T47D (cell line): Measurements from ENCODE around the gene CDC42EP3.

Source experiments
- DNase-seq, 2 experiments: peaks; one replicate each; pipeline versions ENCODE4 v3.0.0 to v3.0.0-alpha.2; 2011 to 2012; ENCODE audit warnings: low read depth in 1 of 2, low spot score in 1 of 2
- JUND ChIP-seq: IDR thresholded peaks from 2 replicates; pipeline ENCODE4 v1.6.1; 2012; ENCODE audit warnings: low read depth
- in situ Hi-C: cut with HindIII; loops from 2 replicates; pipeline ENCODE4 v1.10.0; 2016; ENCODE audit warnings: low sequenced_read_pairs, low pct_unique_long_range_greater_than_20kb

The CDC42EP3 gene

DNA sequence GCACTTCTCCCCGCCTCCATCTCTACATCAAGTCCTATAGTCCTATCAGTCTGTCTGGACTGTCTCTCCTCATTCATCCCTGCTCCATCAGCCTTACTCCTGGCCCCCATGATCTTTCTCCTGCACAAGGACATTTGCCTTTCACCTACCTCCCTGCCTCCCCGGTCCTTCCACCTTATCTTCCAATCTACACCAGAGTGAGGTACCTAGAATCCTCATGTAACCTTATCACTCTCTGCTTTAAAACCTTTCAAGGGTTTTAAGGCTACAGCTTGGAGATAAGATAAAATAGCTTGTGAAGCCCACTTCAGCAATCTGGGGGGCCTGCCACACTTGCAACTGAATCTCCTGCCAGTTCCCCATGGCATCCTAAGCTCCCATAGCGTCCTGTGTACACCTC lies 12.8 kb downstream of the CDC42EP3 start:
- TF ChIP-seq JUND: no peak
- in situ Hi-C loops: no loop called here
- no peak for DNase-seq

DNA sequence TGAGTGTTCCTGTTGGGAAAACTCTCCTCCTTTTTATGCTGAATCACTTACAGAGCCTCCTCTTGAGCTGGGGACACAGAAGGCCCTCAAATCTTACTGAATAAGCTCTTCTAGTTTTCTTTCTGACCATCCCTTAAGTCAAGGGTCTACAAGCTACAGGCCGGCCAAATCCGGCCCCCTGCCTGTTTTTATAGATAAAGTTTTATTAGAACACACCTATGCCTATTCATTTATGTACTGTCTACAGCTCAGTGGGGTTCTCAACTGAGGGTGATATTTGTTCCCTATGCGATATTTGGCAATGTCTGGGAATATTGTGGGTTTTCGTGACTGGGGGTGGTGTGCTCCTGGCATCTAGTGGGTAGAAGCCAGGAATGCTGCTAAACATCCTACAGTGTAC lies 14.0 kb downstream of the CDC42EP3 start:
- in situ Hi-C loops: no loop called here
- no peak for TF ChIP-seq JUND
- no peak for DNase-seq

DNA sequence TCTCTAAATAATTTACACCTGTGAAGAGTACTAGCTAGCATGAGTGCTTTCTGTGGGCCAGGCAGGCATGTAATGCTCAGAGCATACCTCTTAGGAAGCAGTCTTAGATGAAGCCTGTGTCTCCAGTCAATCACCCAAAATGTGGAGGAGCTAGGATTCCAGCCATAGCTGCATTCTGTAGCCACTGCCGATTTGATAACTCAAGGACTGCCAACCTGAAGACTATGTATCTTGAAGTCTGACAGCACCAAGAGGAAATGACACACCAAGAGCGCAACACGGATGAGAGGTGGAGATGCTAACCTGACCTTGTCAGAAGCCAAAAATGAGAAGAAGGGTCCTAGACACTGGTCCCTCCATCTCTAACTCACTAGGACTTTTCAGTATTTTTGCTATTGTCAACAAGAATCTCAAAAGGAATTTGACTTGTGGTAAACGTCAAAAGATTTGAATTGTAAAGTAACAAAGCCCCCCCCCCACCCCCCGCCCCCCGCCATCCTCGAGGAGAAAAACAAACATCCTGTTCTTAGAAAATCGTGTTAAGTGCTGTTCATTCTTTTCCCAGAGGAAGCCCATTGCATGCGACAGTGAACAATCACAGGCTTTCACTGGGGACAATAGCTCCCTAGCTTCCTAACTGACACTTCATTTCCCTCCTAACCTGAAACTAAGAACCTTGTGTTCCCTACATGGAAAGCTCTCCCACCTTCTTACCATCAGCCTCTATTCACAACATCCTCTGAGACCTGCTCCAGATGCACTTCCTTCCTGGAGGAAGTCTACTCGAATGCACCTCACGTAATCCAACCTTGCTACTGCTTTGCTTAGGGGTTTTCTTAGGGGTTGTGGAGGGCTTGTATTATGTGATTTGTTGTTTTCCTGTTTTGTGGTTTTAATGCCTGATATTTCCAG lies 14.7 kb downstream of the CDC42EP3 start:
- TF ChIP-seq JUND: no peak
- no peak for DNase-seq
- in situ Hi-C loops: no loop called here

DNA sequence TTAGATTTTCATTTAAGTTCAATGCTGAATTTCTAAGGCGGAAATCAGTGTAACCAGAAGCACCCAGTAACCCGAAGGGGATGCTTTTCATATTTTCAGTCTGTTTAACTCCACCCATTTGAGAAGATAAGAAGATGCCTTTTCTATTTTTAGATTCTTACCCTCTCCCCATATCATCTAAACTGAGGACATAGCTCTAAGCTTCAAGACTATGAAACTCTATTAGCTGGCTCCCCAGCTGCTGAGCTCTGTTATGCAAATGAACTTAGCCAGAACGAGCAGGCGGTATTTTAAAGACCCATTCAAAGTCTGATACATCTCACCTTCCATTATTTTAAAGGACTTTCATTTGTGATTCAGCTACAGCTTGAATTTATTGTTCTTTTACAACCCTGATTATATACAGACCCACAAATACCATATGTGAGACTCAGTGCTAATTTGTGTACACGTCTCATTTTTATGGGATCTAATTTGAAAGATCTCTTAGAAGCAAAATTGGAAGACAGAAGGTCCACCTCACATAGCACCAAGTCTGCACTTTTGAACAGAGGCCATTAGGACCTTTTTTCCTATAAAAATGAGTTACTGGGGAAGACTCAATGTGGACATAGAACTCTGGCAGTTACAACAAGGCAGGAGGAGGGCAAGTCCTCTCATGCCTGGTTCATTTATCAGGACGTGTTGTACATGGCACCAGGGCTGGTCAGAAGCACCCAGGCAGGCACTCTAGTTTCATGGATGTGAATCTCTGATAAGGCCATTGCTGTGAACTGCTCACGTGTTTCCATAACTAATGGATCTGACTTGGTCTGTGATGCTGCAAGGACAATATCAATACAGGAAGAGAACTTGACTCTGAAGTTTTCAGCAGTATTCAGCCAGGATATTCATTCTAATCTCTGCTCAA lies 16.3 kb downstream of the CDC42EP3 start:
- no peak for TF ChIP-seq JUND
- no peak for DNase-seq
- in situ Hi-C loops: no loop called here

DNA sequence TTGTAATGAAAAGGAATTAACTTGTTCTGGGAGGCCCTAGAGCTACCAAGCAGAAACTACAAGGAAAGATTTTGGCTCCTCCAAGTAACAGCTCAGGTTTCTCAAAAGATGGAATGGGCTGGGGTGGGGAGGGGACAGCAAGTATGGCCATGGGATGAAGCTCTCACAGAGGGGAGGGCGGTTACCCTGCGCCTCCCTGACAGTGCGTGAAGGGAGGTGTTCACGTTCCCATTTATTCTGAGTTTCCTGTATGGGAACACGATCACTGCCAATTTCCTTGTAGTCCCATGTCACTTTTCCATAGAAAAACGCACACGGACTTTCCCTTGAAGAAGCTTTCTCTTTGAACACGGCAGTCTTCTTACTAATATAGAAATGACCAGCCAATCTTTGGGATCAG lies 17.0 kb downstream of the CDC42EP3 start:
- no peak for TF ChIP-seq JUND
- in situ Hi-C loops: no loop called here

DNA sequence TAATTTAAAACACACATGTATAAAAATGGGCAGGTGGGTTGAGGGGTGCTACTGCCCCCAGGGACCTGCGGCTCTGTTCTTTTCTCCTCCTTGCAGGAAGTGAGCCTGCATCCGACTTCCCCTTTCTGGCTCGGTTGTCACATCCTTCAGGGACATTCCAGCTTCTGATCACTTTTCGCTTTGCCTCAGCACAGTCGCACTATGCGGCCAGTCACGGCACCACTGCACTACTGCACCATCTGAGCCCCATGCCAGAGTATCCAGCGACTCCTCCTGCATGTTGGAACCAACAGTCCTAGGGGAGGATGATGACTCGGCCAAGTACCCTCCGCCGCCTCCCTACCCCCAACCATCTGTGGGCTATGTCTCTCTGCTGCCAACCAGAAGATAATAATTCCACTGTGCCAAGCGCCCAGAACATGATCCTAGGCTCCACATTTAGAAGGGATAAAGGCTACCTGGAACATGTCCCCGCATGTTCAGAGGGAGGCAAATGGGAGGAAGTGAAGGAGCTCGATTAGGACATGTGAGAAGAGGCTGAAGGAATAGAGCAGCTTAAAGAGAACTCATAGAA lies 17.6 kb downstream of the CDC42EP3 start:
- no peak for TF ChIP-seq JUND
- DNase-seq: no peak
- in situ Hi-C loops: no loop called here

More for the DNA sequence above, 17.0 kb downstream of the CDC42EP3 start:
- no peak for DNase-seq

DNA sequence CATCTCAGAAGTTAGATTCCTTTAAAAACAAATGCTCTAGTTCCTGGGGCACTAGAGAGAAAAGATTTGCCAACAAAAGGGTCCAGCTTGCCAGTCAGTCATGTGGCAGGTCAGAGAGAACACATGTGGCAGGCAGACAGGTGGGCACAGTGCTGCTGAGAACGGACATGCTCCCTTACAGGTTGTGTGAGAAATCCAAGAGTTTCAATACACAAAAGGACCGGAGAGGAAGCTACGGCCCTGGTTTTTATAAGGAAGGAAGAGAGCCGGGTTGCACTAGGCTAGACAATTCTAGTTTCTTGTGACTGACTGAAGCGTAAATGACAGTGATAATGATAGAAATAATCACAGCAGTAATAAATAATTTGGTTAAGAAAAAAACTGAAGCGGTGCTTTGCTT lies 18.3 kb downstream of the CDC42EP3 start:
- in situ Hi-C loops: no loop called here
- DNase-seq: no peak
- no peak for TF ChIP-seq JUND

DNA sequence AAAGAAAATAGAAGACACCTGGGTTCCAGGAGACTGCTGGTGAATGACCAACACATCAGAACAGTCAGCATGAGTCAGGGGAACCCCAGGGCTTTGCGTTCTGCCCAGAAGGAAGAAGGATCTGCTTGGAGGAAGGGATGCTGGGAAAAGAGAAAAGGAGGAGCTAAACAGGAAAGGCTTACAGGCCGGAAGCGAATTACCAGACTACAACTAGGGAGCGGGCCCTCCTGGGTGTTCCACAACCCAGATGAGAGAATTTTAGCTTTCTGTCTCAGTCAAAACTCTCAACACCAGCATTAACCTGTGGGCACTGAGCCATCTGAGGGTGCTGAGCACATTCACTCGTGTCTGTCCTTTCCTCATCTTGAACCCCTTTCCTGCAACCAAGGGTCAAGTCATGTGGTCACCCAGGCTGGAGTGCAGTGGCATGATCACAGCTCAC lies 19.2 kb downstream of the CDC42EP3 start:
- DNase-seq: no peak
- TF ChIP-seq JUND: no peak
- in situ Hi-C loops: no loop called here

DNA sequence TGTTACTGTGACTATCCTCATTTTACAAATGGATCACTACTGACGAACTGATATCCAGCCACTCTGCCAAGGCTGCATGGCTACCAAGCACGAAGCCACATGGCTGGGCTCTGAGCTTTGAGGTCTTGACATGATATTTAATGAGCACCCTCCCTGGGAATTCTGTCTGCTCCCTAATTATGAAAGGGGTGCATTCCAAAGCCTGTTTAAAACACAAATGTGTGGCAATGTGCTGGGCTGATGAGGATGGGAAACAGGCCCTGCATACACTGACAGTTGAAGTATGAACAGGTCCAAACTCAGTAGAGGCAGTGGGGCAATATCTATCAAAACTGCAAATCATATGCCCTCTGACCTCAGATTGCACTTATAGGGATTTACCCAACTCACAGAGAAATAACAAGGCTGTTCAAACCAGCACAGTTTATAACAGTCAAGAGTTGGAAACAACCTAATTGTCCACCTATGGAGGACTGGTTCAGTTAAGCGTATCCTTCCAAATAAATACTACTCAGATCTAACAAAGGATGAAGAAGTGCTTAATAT lies 20.8 kb downstream of the CDC42EP3 start:
- no peak for DNase-seq
- TF ChIP-seq JUND: no peak
- in situ Hi-C loops: no loop called here

DNA sequence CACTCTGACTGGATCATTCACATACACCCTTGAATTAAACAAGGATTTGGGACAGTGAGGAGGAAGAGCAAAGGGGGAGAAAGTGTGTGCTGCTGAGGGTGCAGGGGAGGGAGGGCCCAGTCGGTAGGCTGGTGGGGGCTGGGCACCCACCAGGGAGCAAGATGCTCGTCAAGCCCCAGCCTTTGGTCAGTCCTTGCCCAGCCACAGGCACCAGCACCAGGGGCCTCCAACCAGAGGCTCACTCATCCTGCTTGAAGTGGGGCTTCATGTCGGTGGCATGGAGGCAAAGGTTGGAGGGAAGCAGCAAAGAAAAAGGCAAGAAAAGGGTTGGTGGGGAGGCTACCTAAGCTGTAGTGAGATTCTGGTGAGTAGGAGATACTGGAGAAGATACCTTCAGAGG lies 21.9 kb downstream of the CDC42EP3 start:
- DNase-seq: no peak
- TF ChIP-seq JUND: no peak
- in situ Hi-C loops: no loop called here

DNA sequence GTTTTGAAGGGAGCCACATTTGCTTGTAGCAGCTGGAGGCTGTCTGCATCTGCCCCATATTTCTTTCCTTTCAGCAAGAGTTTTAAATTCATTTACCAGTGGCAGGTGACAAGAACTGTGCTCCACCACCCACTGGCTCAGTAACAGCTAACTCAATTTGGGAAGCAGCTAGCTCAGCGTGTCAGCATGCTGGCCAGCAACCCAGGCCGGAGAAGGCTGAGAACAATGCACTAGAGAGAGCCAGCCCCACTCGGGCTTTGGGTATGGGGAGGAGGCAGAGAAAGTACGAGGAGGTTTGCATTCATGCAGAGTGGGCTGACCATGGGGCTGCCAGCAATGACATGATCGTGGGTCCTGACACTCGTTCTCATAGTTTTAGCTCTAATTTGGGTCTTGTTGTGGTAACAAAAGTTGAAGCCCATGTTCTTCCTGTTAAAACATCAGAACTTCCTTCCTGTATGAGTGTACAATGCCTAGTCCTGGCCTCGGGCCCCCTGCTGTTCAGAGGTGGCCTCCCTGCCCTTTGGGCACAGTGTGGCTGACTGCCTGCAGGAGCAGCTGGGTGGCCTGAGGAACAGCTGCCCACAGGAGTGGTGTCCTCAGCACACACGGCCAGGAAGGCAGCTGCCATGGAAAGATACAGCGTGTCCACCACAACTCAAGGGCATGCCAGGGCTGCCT lies 23.0 kb downstream of the CDC42EP3 start:
- no peak for TF ChIP-seq JUND
- in situ Hi-C loops: no loop called here
- no peak for DNase-seq

DNA sequence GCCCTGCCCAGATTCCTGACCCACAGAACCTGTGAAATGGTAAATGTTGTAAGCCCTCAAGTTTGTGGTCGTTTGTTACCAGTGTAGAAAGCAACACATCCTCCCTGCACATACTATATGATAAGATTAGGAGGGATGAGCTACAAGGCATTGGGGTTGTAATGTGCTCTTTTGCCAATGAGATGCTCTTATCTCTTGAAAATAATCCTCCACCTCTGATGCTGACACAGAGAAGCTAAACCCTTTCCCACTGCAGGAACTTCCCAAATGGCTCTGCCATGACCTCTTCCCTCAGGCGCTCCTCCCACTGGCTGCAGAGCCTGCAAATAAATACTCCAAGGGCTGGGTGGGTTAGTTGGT lies 23.5 kb downstream of the CDC42EP3 start:
- no peak for DNase-seq
- in situ Hi-C loops: no loop called here
- TF ChIP-seq JUND: no peak

DNA sequence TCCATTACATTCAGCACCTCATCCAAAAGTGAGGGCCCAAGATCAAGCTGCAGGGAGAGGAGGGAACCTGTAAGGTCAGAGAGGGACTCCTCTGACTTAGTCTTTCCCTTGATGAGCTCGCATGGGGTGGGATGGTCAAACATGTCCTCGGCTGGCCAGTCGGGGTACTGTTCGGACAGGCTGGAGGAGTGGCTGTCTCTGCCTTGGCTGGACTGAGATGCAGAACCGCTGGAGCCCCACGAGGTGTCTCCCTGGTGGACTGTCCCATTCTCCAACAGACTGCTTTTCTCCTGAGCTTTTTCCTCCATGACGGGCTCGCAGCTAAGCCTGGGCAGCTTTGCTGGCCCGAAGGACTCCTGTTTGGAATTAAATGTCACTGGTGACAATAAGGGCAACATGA lies 25.6 kb downstream of the CDC42EP3 start:
- TF ChIP-seq JUND: no peak
- no peak for DNase-seq
- in situ Hi-C loops: no loop called here
